ENCODE measurements around the gene ABHD4.
A peak's percentile ranks its signal among the peaks of the same experiment; 100 is the strongest.

The ABHD4 gene

DNA sequence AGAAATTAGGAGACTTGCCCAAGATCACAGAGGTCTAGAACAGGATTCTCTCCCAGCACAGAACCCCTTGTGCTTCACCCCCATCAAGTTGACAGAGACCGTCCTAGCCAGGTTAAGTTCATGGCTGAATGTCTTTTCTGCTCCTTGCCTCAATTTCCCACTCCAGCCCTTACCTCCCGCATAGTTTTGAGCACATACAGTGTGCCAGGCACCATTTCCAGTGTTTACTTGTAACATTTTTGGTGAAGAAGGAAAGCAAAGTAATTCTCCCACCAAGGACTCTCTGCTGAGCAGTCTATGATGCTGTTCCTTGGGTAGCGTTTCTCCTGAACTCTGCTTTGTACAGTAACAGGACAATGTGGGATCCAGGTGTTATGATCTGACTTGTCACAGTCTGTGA, 1.2 kb downstream of the ABHD4 start:
- TF ChIP-seq CTCF (IDR thresholded peaks at IDR 0.05; ENCODE audit: control insufficient read depth, extremely low read depth, insufficient read depth) = no peak
- H3K4me3 ChIP-seq (ENCODE audit: low read depth, low read length) = peak overlapping the region; percentile 95

DNA sequence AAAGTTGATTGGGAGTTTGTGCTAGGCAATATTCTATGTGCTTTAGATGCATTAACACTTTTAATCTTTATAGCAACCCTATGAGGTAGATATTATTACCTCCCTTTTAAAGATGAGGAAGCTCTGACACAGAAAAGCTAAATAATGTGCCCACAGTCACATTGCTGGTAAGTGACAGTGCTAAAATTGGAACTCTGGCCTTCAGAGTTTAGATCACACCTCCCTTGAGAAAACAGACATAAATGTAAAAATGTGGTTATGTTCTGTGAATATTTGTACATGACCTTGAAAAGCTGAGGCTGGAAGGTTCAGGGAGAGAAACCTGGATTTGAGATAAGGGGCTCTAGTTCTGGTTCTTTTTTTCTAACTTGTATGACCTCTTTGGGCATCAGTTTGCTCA, 1.9 kb downstream of the ABHD4 start:
- no peak for DNase-seq (ENCODE audit: low read depth)

More for the DNA sequence above, 1.2 kb downstream of the ABHD4 start:
- no peak for DNase-seq (ENCODE audit: low read depth)

GRCh38 chr14:22601456-22601855, 3.4 kb downstream of the ABHD4 start:
- DNase-seq (ENCODE audit: low read depth) = no peak
- H3K4me3 ChIP-seq (ENCODE audit: low read depth, low read length) = no peak overlapping the region
- no peak for TF ChIP-seq CTCF (IDR thresholded peaks at IDR 0.05; ENCODE audit: control insufficient read depth, extremely low read depth, insufficient read depth)

More for the DNA sequence above, 1.9 kb downstream of the ABHD4 start:
- TF ChIP-seq CTCF (IDR thresholded peaks at IDR 0.05; ENCODE audit: control insufficient read depth, extremely low read depth, insufficient read depth) = no peak
- peak overlapping the region; percentile 95; the same call in 1 of the 2 replicates for H3K4me3 ChIP-seq (ENCODE audit: low read depth, low read length)

DNA sequence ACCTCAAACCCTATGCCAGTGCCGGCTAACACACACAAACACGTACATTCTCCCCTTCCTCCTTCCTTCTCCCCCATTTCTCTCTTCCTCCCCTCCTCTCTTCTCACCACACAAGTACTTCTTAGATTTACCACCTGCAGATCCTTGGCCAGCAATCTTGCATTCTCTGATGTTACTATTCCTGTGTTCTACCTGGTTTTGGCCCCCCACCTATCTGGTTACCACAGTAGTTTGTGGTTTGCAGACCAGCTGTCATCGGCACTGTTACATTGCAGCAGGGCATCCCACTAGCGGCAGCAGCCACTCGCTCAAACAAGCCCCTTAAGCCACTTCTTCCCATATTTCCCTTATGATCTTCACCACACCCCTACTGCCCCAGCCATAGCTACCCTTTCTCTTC, 3.9 kb downstream of the ABHD4 start:
- TF ChIP-seq CTCF (IDR thresholded peaks at IDR 0.05; ENCODE audit: control insufficient read depth, extremely low read depth, insufficient read depth) = no peak
- DNase-seq (ENCODE audit: low read depth) = no peak
- no peak overlapping the region for H3K4me3 ChIP-seq (ENCODE audit: low read depth, low read length)

GRCh38 chr14:22602862-22603261, 4.8 kb downstream of the ABHD4 start:
- TF ChIP-seq CTCF (IDR thresholded peaks at IDR 0.05; ENCODE audit: control insufficient read depth, extremely low read depth, insufficient read depth) = no peak
- no peak for DNase-seq (ENCODE audit: low read depth)
- H3K4me3 ChIP-seq (ENCODE audit: low read depth, low read length) = no peak overlapping the region

- no peak overlapping the region for H3K4me3 ChIP-seq (ENCODE audit: low read depth, low read length)
- DNase-seq (ENCODE audit: low read depth) = no peak
- TF ChIP-seq CTCF (IDR thresholded peaks at IDR 0.05; ENCODE audit: control insufficient read depth, extremely low read depth, insufficient read depth) = no peak
Measured at GRCh38 chr14:22606380-22606779, 8.3 kb downstream of the ABHD4 start.

DNA sequence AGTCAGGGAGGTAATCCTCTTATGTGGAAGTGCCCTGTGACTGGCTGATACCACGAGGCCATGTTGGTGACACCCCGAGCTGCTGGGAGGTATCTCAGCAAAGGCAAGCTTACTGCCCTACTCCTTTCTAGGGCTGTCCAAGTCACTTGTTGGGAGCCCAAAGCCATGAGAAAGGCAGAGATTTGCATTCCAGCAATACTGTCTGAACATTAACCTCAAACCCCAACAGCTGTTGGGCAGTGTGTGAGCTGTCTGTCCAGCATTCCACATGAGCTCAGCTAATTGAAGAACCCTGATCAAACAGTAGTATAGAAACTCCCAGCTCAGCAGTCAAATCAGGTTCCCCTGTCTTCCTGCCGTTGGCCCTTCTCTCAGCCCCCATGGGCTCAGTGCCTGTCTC, 9.2 kb downstream of the ABHD4 start:
- TF ChIP-seq CTCF (IDR thresholded peaks at IDR 0.05; ENCODE audit: control insufficient read depth, extremely low read depth, insufficient read depth) = no peak
- H3K4me3 ChIP-seq (ENCODE audit: low read depth, low read length) = no peak overlapping the region
- DNase-seq (ENCODE audit: low read depth) = no peak
